ENCODE results near the gene ATP11A.

Gene ATP11A

DNA sequence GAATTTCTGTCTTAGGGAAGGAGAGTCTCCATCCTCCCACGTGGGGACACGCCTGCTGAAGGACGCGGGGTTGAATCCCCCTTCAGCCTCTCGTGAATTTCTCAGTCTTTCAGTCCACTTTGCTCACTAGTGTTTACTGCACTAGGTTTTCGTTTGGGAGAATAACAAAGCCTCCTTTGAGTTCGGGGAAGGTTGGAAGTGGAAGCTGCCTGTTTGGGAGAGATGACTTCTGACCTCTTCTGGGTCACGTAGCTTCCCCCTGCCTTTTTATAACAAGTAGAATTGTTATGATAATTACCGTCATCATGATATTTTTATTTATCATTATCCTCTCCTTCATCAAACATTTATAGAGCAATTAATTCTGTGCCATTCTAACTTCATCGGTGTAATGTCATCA lies 60.7 kb downstream of the ATP11A start:
- Histone ChIP-seq H3K14ac (ENCODE audit: low read length in 2 of 2) (no peak overlapping the region), H2BK15ac (ENCODE audit: low read depth, poor library complexity, severe bottlenecking) (no peak overlapping the region), H2AK5ac (ENCODE audit: low read length, severe bottlenecking) (no peak overlapping the region), H3K23ac (ENCODE audit: low read length in 2 of 2) (no peak overlapping the region), H3K9me3 (ENCODE audit: control insufficient read depth, low read length) (no peaks in the 10 kb centered on the region), H3K36me3 (ENCODE audit: control insufficient read depth in 1 of 2, insufficient read depth in 2 of 2, low read depth in 1 of 2, low read length in 2 of 2) (peaks cover 0 to 6% of the 10 kb centered on the region in 2 experiments), H2AFZ (ENCODE audit: low read depth, low read length) (no peak overlapping the region), H3K9ac (ENCODE audit: low read length) (no peak overlapping the region), H3K18ac (ENCODE audit: low read depth in 1 of 2, low read length in 2 of 2) (no peak overlapping the region), H3K4ac (ENCODE audit: low read depth in 1 of 2, low read length in 2 of 2) (no peak overlapping the region), H3K4me3 (ENCODE audit: insufficient read depth in 1 of 2, low read depth in 1 of 2, low read length in 2 of 2) (no peak overlapping the region), H3K79me1 (replicated peaks; ENCODE audit: low read length, poor library complexity, severe bottlenecking) (peaks cover 40% of the 10 kb centered on the region), H4K91ac (ENCODE audit: low read length) (no peak overlapping the region), H4K8ac (ENCODE audit: low read length) (no peak overlapping the region), H3K4me2 (ENCODE audit: low read length, poor library complexity, severe bottlenecking) (no peak overlapping the region), H2BK12ac (ENCODE audit: low read length in 2 of 2) (no peak overlapping the region), H2BK120ac (ENCODE audit: low read depth, low read length) (no peak overlapping the region), H3K4me1 (ENCODE audit: control insufficient read depth, insufficient read depth, low read depth, low read length) (peaks cover 15% of the 10 kb centered on the region), H3K27me3 (ENCODE audit: control insufficient read depth in 1 of 2, insufficient read depth in 1 of 2, low read length in 2 of 2) (no peaks in the 10 kb centered on the region), H3K27ac (ENCODE audit: low read length, poor library complexity, severe bottlenecking) (no peak overlapping the region), H2BK5ac (ENCODE audit: low read depth, low read length, poor library complexity, severe bottlenecking) (no peak overlapping the region)
- 97% methylated on average over 7 of the region's 10 CpGs for WGBS
- DNase-seq = no peak

DNA sequence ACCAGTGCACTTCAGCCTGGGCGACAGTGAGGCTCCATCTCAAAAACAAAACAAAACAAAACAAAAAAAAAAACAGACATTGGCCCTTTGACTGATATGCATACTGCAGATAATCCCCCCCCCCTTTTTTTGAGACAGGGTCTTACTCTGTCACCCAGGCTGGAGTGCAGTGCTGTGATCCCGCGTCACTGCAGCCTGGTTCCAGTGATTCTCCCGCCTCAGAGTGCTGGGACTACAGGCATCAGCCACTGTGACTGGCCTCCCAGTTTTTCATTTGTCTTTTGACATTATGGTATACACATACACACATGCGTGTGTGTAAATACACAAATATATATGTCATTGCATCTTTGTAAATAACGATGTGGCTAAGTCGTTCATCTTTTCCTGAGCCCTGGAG lies 61.8 kb downstream of the ATP11A start:
- no peak overlapping the region for H2BK120ac ChIP-seq (ENCODE audit: low read depth, low read length)
- H2BK5ac ChIP-seq (ENCODE audit: low read depth, low read length, poor library complexity, severe bottlenecking) = no peak overlapping the region
- H3K27ac ChIP-seq (ENCODE audit: low read length, poor library complexity, severe bottlenecking) = no peak overlapping the region
- no peaks in the 10 kb centered on the region for H3K27me3 ChIP-seq (ENCODE audit: control insufficient read depth in 1 of 2, insufficient read depth in 1 of 2, low read length in 2 of 2)
- peaks cover 0 to 6% of the 10 kb centered on the region in 2 experiments for H3K36me3 ChIP-seq (ENCODE audit: control insufficient read depth in 1 of 2, insufficient read depth in 2 of 2, low read depth in 1 of 2, low read length in 2 of 2)
- no peak for DNase-seq
- H4K91ac ChIP-seq (ENCODE audit: low read length) = no peak overlapping the region
- H3K9ac ChIP-seq (ENCODE audit: low read length) = no peak overlapping the region
- no peak overlapping the region for H2BK12ac ChIP-seq (ENCODE audit: low read length in 2 of 2)
- no peaks in the 10 kb centered on the region for H3K9me3 ChIP-seq (ENCODE audit: control insufficient read depth, low read length)
- H2AK5ac ChIP-seq (ENCODE audit: low read length, severe bottlenecking) = no peak overlapping the region
- H3K79me1 ChIP-seq (replicated peaks; ENCODE audit: low read length, poor library complexity, severe bottlenecking) = peaks cover 42% of the 10 kb centered on the region
- no peak overlapping the region for H4K8ac ChIP-seq (ENCODE audit: low read length)
- 94% methylated on average over 6 of the region's 7 CpGs for WGBS
- H3K4me3 ChIP-seq (ENCODE audit: insufficient read depth in 1 of 2, low read depth in 1 of 2, low read length in 2 of 2) = no peak overlapping the region
- peaks cover 19% of the 10 kb centered on the region for H3K4me1 ChIP-seq (ENCODE audit: control insufficient read depth, insufficient read depth, low read depth, low read length)
- H3K4me2 ChIP-seq (ENCODE audit: low read length, poor library complexity, severe bottlenecking) = no peak overlapping the region
- no peak overlapping the region for H3K14ac ChIP-seq (ENCODE audit: low read length in 2 of 2)
- H3K4ac ChIP-seq (ENCODE audit: low read depth in 1 of 2, low read length in 2 of 2) = no peak overlapping the region
- no peak overlapping the region for H2AFZ ChIP-seq (ENCODE audit: low read depth, low read length)
- no peak overlapping the region for H3K18ac ChIP-seq (ENCODE audit: low read depth in 1 of 2, low read length in 2 of 2)
- H2BK15ac ChIP-seq (ENCODE audit: low read depth, poor library complexity, severe bottlenecking) = no peak overlapping the region
- H3K23ac ChIP-seq (ENCODE audit: low read length in 2 of 2) = no peak overlapping the region

DNA sequence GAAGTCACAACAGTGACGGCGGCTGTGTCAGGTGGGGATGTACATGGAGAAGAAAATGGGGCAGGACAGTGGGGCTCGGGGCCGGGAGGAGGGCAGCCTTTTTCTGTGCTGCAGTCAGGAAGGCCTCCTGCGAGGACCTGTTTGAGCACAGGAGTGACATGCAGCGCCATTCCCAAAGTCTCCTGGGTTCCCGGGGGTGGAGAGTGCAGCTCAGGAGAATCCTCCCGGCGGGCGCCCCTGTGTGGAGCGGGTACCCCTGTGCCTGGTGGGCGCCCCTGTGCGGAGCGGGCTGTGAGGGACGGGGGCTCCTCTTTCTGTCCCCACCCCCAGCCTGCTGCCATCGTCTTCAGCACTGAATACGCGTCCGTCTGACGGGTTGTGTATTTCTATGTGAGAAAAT lies 62.4 kb downstream of the ATP11A start:
- Histone ChIP-seq H2BK12ac (ENCODE audit: low read length in 2 of 2) (no peak overlapping the region), H3K14ac (ENCODE audit: low read length in 2 of 2) (no peak overlapping the region), H4K8ac (ENCODE audit: low read length) (no peak overlapping the region), H4K91ac (ENCODE audit: low read length) (no peak overlapping the region), H3K4me2 (ENCODE audit: low read length, poor library complexity, severe bottlenecking) (no peak overlapping the region), H3K4ac (ENCODE audit: low read depth in 1 of 2, low read length in 2 of 2) (no peak overlapping the region), H2BK15ac (ENCODE audit: low read depth, poor library complexity, severe bottlenecking) (no peak overlapping the region), H3K4me1 (ENCODE audit: control insufficient read depth, insufficient read depth, low read depth, low read length) (peaks cover 19% of the 10 kb centered on the region), H3K27me3 (ENCODE audit: control insufficient read depth in 1 of 2, insufficient read depth in 1 of 2, low read length in 2 of 2) (no peaks in the 10 kb centered on the region), H2AK5ac (ENCODE audit: low read length, severe bottlenecking) (no peak overlapping the region), H3K9me3 (ENCODE audit: control insufficient read depth, low read length) (no peaks in the 10 kb centered on the region), H3K36me3 (ENCODE audit: control insufficient read depth in 1 of 2, insufficient read depth in 2 of 2, low read depth in 1 of 2, low read length in 2 of 2) (peaks cover 0 to 6% of the 10 kb centered on the region in 2 experiments), H3K18ac (ENCODE audit: low read depth in 1 of 2, low read length in 2 of 2) (no peak overlapping the region), H3K4me3 (ENCODE audit: insufficient read depth in 1 of 2, low read depth in 1 of 2, low read length in 2 of 2) (no peak overlapping the region), H3K27ac (ENCODE audit: low read length, poor library complexity, severe bottlenecking) (no peak overlapping the region), H2AFZ (ENCODE audit: low read depth, low read length) (no peak overlapping the region), H3K23ac (ENCODE audit: low read length in 2 of 2) (no peak overlapping the region), H2BK120ac (ENCODE audit: low read depth, low read length) (no peak overlapping the region), H2BK5ac (ENCODE audit: low read depth, low read length, poor library complexity, severe bottlenecking) (no peak overlapping the region), H3K9ac (ENCODE audit: low read length) (no peak overlapping the region), H3K79me1 (replicated peaks; ENCODE audit: low read length, poor library complexity, severe bottlenecking) (peaks cover 38% of the 10 kb centered on the region)
- WGBS = 93% methylated on average over 16 of the region's 20 CpGs
- no peak for DNase-seq

GRCh38 chr13:112752711-112753541 lies 63.1 kb downstream of the ATP11A start:
- no peak overlapping the region for H2AFZ ChIP-seq (ENCODE audit: low read depth, low read length)
- no peak overlapping the region for H3K27ac ChIP-seq (ENCODE audit: low read length, poor library complexity, severe bottlenecking)
- peak overlapping the region; percentile 13 for H4K8ac ChIP-seq (ENCODE audit: low read length)
- peak overlapping the region in 1 of 2 experiments; percentile 18 for H2BK12ac ChIP-seq (ENCODE audit: low read length in 2 of 2)
- H2BK15ac ChIP-seq (ENCODE audit: low read depth, poor library complexity, severe bottlenecking) = no peak overlapping the region
- H3K18ac ChIP-seq (ENCODE audit: low read depth in 1 of 2, low read length in 2 of 2) = no peak overlapping the region
- DNase-seq = no peak
- no peak overlapping the region for H3K4ac ChIP-seq (ENCODE audit: low read depth in 1 of 2, low read length in 2 of 2)
- no peak overlapping the region for H2BK5ac ChIP-seq (ENCODE audit: low read depth, low read length, poor library complexity, severe bottlenecking)
- no peak overlapping the region for H2BK120ac ChIP-seq (ENCODE audit: low read depth, low read length)
- no peak overlapping the region for H4K91ac ChIP-seq (ENCODE audit: low read length)
- no peak overlapping the region for H3K9ac ChIP-seq (ENCODE audit: low read length)
- 90% methylated on average over 21 of the region's 24 CpGs for WGBS
- H3K14ac ChIP-seq (ENCODE audit: low read length in 2 of 2) = no peak overlapping the region
- H2AK5ac ChIP-seq (ENCODE audit: low read length, severe bottlenecking) = no peak overlapping the region
- peaks cover 38% of the 10 kb centered on the region for H3K79me1 ChIP-seq (replicated peaks; ENCODE audit: low read length, poor library complexity, severe bottlenecking)
- no peak overlapping the region for H3K4me2 ChIP-seq (ENCODE audit: low read length, poor library complexity, severe bottlenecking)
- peaks cover 22% of the 10 kb centered on the region for H3K4me1 ChIP-seq (ENCODE audit: control insufficient read depth, insufficient read depth, low read depth, low read length)
- H3K36me3 ChIP-seq (ENCODE audit: control insufficient read depth in 1 of 2, insufficient read depth in 2 of 2, low read depth in 1 of 2, low read length in 2 of 2) = peaks cover 0 to 6% of the 10 kb centered on the region in 2 experiments
- no peaks in the 10 kb centered on the region for H3K27me3 ChIP-seq (ENCODE audit: control insufficient read depth in 1 of 2, insufficient read depth in 1 of 2, low read length in 2 of 2)
- H3K9me3 ChIP-seq (ENCODE audit: control insufficient read depth, low read length) = no peaks in the 10 kb centered on the region
- H3K4me3 ChIP-seq (ENCODE audit: insufficient read depth in 1 of 2, low read depth in 1 of 2, low read length in 2 of 2) = no peak overlapping the region
- no peak overlapping the region for H3K23ac ChIP-seq (ENCODE audit: low read length in 2 of 2)

All from mesenchymal stem cell (in vitro differentiated cells and primary cell).